Thyroid gland (tissue), 4 donors: ENCODE measurements around the gene LDLRAD3.

ENCODE experiments used
- CTCF ChIP-seq, 6 experiments: fragments of 200-600 bp in 3 of 6; fragments of 450-650 bp in 3 of 6; sonication (generic) in 3 of 6; IDR thresholded peaks; one replicate each; pipeline ENCODE4 v1.5.1; 2016 to 2019; ENCODE audit warnings: antibody characterized with exemption in 6 of 6, mild to moderate bottlenecking in 2 of 6, inconsistent platforms in 1 of 6, moderate library complexity in 1 of 6
- POLR2A ChIP-seq, 2 donors: fragments of 450-650 bp; IDR thresholded peaks; one replicate each; pipeline ENCODE4 v1.6.1; 2017; ENCODE audit warnings: antibody characterized with exemption in 2 of 2, mild to moderate bottlenecking in 2 of 2, moderate library complexity in 1 of 2

GRCh38 chr11:36122671-36123070 is 178.8 kb downstream of the LDLRAD3 start:
- TF ChIP-seq CTCF (IDR thresholded peaks at IDR 0.05) (no peak), POLR2A (IDR thresholded peaks at IDR 0.05) (no peak)
